Activated CD4-positive, alpha-beta T cell treated with anti-CD3 and anti-CD28 coated beads, Interleukin-10, Interleukin-2, amounts not matched to agents 100 ng/mL and 50 ng/mL, durations not matched to agents 16 hours and 8 hours (primary cell): ENCODE data around the gene MTUS2.
"Not testable (repeated sequence)": the region's sequence is repeated elsewhere in the genome, so short reads cannot be mapped to it uniquely, and the experiment has no call there.

ENCODE experiments used
- DNase-seq: peaks from one replicate; pipeline ENCODE4 v3.0.0-alpha.2; 2020

MTUS2 gene

GRCh38 chr13:29174093-29174492 lies 354.0 kb downstream of the MTUS2 start:
- DNase-seq = no peak

GRCh38 chr13:29175250-29175873 lies 355.2 kb downstream of the MTUS2 start:
- DNase-seq = no peak

GRCh38 chr13:29180055-29180454 lies 359.9 kb downstream of the MTUS2 start:
- DNase-seq = no peak

- DNase-seq = no peak
Measured at GRCh38 chr13:29182216-29182615, 362.1 kb downstream of the MTUS2 start.

GRCh38 chr13:29185926-29186325 lies 365.8 kb downstream of the MTUS2 start:
- no peak for DNase-seq

- no peak for DNase-seq
Measured at GRCh38 chr13:29187584-29187983, 367.4 kb downstream of the MTUS2 start.

GRCh38 chr13:29190298-29190697 lies 370.2 kb downstream of the MTUS2 start:
- no peak for DNase-seq

GRCh38 chr13:29193083-29193482 lies 372.9 kb downstream of the MTUS2 start:
- no peak for DNase-seq

GRCh38 chr13:29195456-29195855 lies 375.3 kb downstream of the MTUS2 start:
- no peak for DNase-seq

- DNase-seq = no peak
Measured at GRCh38 chr13:29196409-29197074, 376.4 kb downstream of the MTUS2 start.

GRCh38 chr13:29202753-29203152 lies 382.6 kb downstream of the MTUS2 start:
- not testable (repeated sequence) for DNase-seq

- no peak for DNase-seq
Measured at GRCh38 chr13:29204651-29205050, 384.5 kb downstream of the MTUS2 start.

GRCh38 chr13:29210676-29211075 lies 390.5 kb downstream of the MTUS2 start:
- DNase-seq = no peak

GRCh38 chr13:29211162-29211561 lies 391.0 kb downstream of the MTUS2 start:
- DNase-seq = not testable (repeated sequence)

GRCh38 chr13:29222458-29222857 lies 402.3 kb downstream of the MTUS2 start:
- DNase-seq = no peak

- DNase-seq = no peak
Measured at GRCh38 chr13:29224206-29224605, 404.1 kb downstream of the MTUS2 start.

GRCh38 chr13:29227576-29227975 lies 407.4 kb downstream of the MTUS2 start:
- DNase-seq = no peak

- DNase-seq = no peak
Measured at GRCh38 chr13:29230299-29230845, 410.2 kb downstream of the MTUS2 start.

- no peak for DNase-seq
Measured at GRCh38 chr13:29239653-29240525, 419.8 kb downstream of the MTUS2 start.

- DNase-seq = peak; percentile 0
Measured at GRCh38 chr13:29254626-29255370, 434.7 kb downstream of the MTUS2 start.

- peak; percentile 1 for DNase-seq
Measured at GRCh38 chr13:29255567-29255966, 435.4 kb downstream of the MTUS2 start.

- no peak for DNase-seq
Measured at GRCh38 chr13:29260684-29261083, 440.5 kb downstream of the MTUS2 start.

GRCh38 chr13:29266261-29266660 lies 446.1 kb downstream of the MTUS2 start:
- DNase-seq = no peak
